HepG2 (cell line): Measurements from ENCODE around the gene BAIAP2L2. TPM values are rescaled to one million over a fixed set of nuclear protein-coding genes. Genes with fewer than 3 reads are reported as not detected.

ENCODE experiments used
- ATAC-seq: fragments of 200-7000 bp; cut with Tn5 transposase; 3 replicates; pipeline ENCODE4 v1.9.1; 2020; ENCODE audit warnings: mild to moderate bottlenecking, moderate library complexity
- BruUV-seq: library from RNA; stranded (reverse); fragments of 400-500 nt; replicated peaks from 2 replicates; lab custom pipeline; 2021; lab: Mats Ljungman, UMichigan
- CTCF ChIA-PET: fragments of 300-600 bp; formaldehyde crosslinking; extraction: SDS; loops from one replicate; lab custom pipeline; 2021; ENCODE audit warnings: low total read pairs, inconsistent platforms, low intra/inter-chr PET ratio; lab: Yijun Ruan, JAX
- POLR2A ChIA-PET: fragments of 350-600 bp; sonication (Branson Sonifier 250); formaldehyde crosslinking; loops from one replicate; lab custom pipeline; 2020; ENCODE audit warnings: antibody characterized with exemption, inconsistent platforms; lab: Yijun Ruan, JAX
- DNase-seq: peaks from one replicate; pipeline ENCODE4 v3.0.0-alpha.2; 2015; ENCODE audit warnings: low spot score
- FAIRE-seq: peaks from 3 replicates; lab custom pipeline; 2011; peaks lifted over from hg19 to GRCh38; lab: Jason Lieb, UNC
- H2AFZ ChIP-seq: one replicate; pipeline ENCODE4 v1.6.1; 2011; ENCODE audit warnings: low read length, inconsistent platforms
- H3K27ac ChIP-seq: fragments of 300-600 bp; 3 replicates; pipeline ENCODE4 v1.8.0; 2011; ENCODE audit warnings: mixed run types, mild to moderate bottlenecking, mixed read lengths, low read length, inconsistent platforms; ENCODE audit not compliant: insufficient read depth; ENCODE audit errors: extremely low read length
- H3K27me3 ChIP-seq, 2 experiments: fragments of 200-600 bp in 1 of 2; 2 replicates in 1 of 2; 3 replicates in 1 of 2; pipeline versions ENCODE4 v1.6.0 to v1.8.0; 2011; ENCODE audit warnings: low read length in 2 of 2, mild to moderate bottlenecking in 2 of 2, moderate library complexity in 2 of 2, inconsistent platforms in 1 of 2; ENCODE audit not compliant: insufficient read depth in 2 of 2, control insufficient read depth in 1 of 2
- H3K36me3 ChIP-seq, 2 experiments: fragments of 200-600 bp in 1 of 2; replicated peaks in 1 of 2; 2 replicates in 1 of 2; 3 replicates in 1 of 2; pipeline versions ENCODE4 v1.5.1 to v1.8.0; 2011; ENCODE audit warnings: low read length in 2 of 2, inconsistent platforms in 1 of 2; ENCODE audit not compliant: insufficient read depth in 2 of 2, control insufficient read depth in 1 of 2
- H3K4me1 ChIP-seq: 2 replicates; pipeline ENCODE4 v1.5.1; 2012; ENCODE audit warnings: low read length, inconsistent platforms; ENCODE audit not compliant: insufficient read depth
- H3K4me2 ChIP-seq: 2 replicates; pipeline ENCODE4 v1.6.0; 2011; ENCODE audit warnings: low read depth, low read length, inconsistent platforms
- H3K4me3 ChIP-seq, 3 experiments: fragments of 200-600 bp in 1 of 3; sonication (generic), shearing (Covaris generic) in 1 of 3; replicated peaks in 1 of 3; 2 replicates each; pipeline ENCODE4 v1.5.1; 2011 to 2016; ENCODE audit warnings: low read length in 3 of 3, inconsistent platforms in 2 of 3, low read depth in 2 of 3, mild to moderate bottlenecking in 2 of 3, control low read depth in 1 of 3, mixed read lengths in 1 of 3; ENCODE audit not compliant: insufficient read depth in 1 of 3
- H3K79me2 ChIP-seq: one replicate; pipeline ENCODE4 v1.6.1; 2011; ENCODE audit warnings: low read length, inconsistent platforms; ENCODE audit not compliant: insufficient read depth
- H3K9ac ChIP-seq: 2 replicates; pipeline ENCODE4 v1.6.0; 2011; ENCODE audit warnings: mild to moderate bottlenecking, low read depth, low read length, inconsistent platforms; ENCODE audit not compliant: insufficient read depth
- H3K9me3 ChIP-seq: 2 replicates; pipeline ENCODE4 v1.5.1; 2012; ENCODE audit warnings: mild to moderate bottlenecking, low read length
- H4K20me1 ChIP-seq: 2 replicates; pipeline ENCODE4 v1.6.0; 2011; ENCODE audit warnings: inconsistent platforms, mild to moderate bottlenecking, low read length, moderate library complexity; ENCODE audit not compliant: insufficient read depth
- ATF7-NPFF ChIP-seq: sonication (generic); formaldehyde crosslinking; IDR thresholded peaks from 2 replicates; pipeline ENCODE4 v1.8.1; 2023; ENCODE audit warnings: mild to moderate bottlenecking, low read depth, missing genetic modification reagents, moderate library complexity
- HNRNPL ChIP-seq: fragments of 200-400 bp; formaldehyde crosslinking; IDR thresholded peaks from 2 replicates; pipeline ENCODE4 v1.6.1; 2017; ENCODE audit warnings: mild to moderate bottlenecking, low read depth, low read length
- IRX3 ChIP-seq: sonication (generic); formaldehyde crosslinking; IDR thresholded peaks from 2 replicates; pipeline ENCODE4 v1.8.1; 2023; ENCODE audit warnings: mild to moderate bottlenecking, low read depth, missing genetic modification reagents, borderline replicate concordance
- NCOA1 ChIP-seq: sonication (generic); formaldehyde crosslinking; IDR thresholded peaks from 2 replicates; pipeline ENCODE4 v1.9.0; 2021; ENCODE audit warnings: missing genetic modification reagents
- RFX3 ChIP-seq: IDR thresholded peaks from 2 replicates; pipeline ENCODE4 v1.6.1; 2016; ENCODE audit warnings: missing biosample characterization, missing genetic modification reagents
- RNF2 ChIP-seq: fragments of 450-650 bp; conservative IDR thresholded peaks from 2 replicates; pipeline ENCODE4 v1.6.1; 2016; ENCODE audit warnings: low read depth
- WGBS: methylation state at CpG from one replicate; pipeline ENCODE4 v1.1.6; 2017; ENCODE audit warnings: low lambda C conversion rate; 5-methylcytosine and 5-hydroxymethylcytosine counted together
- in situ Hi-C: cut with HindIII; loops from 2 replicates; pipeline ENCODE4 v1.10.0; 2017; ENCODE audit warnings: low pct_unique_long_range_greater_than_20kb; ENCODE audit not compliant: extremely low pct_ligation_motif_present
- intact Hi-C: fragments of 100-400 bp; cut with micrococcal nuclease; formaldehyde crosslinking; loops from one replicate; pipeline ENCODE4 v1.10.0; 2022; ENCODE audit not compliant: unreplicated experiment
- polyA plus RNA-seq, 8 experiments: library from polyadenylated mRNA; depleted of rRNA in 3 of 8; stranded (reverse) in 7 of 8; unstranded in 1 of 8; fragments of >200 nt; fragmentation: Illumina TruSeq in 4 of 8; extraction: Trizol in 4 of 8; gene quantifications; 2 replicates each; pipeline versions ENCODE4 v1.2.1 to v1.2.3, GENCODE V29; 2011 to 2016; ENCODE audit warnings: low read depth in 4 of 8, missing spikeins in 1 of 8, mixed read lengths in 1 of 8; ENCODE audit not compliant: insufficient read depth in 1 of 8
- total RNA-seq, 5 experiments: library from RNA; depleted of rRNA; stranded (reverse); fragments of >200 nt; fragmentation: Illumina TruSeq; extraction: Trizol; gene quantifications; 2 replicates each; pipeline ENCODE4 v1.2.3, GENCODE V29; 2016; ENCODE audit warnings: low read depth in 1 of 5
- TF ChIP-seq, protein P1 (sequence below): sonication (generic); formaldehyde crosslinking; IDR thresholded peaks from 2 replicates; pipeline ENCODE4 v1.5.0; 2020; ENCODE audit warnings: missing genetic modification reagents
- TF ChIP-seq, protein P2 (sequence below): sonication (generic); formaldehyde crosslinking; IDR thresholded peaks from 2 replicates; pipeline ENCODE4 v1.4.0; 2020; ENCODE audit warnings: missing genetic modification reagents
- TF ChIP-seq, protein P3 (sequence below): sonication (generic); formaldehyde crosslinking; IDR thresholded peaks from 2 replicates; pipeline ENCODE4 v1.5.0; 2020; ENCODE audit warnings: mild to moderate bottlenecking, missing genetic modification reagents, moderate library complexity

Gene BAIAP2L2
- total and polyA plus RNA-seq, 2 of the 13 experiments (the other 11 are each of a cell fraction or from before 2014, with no cell fraction given) = 4.4 to 7.5 TPM

DNA sequence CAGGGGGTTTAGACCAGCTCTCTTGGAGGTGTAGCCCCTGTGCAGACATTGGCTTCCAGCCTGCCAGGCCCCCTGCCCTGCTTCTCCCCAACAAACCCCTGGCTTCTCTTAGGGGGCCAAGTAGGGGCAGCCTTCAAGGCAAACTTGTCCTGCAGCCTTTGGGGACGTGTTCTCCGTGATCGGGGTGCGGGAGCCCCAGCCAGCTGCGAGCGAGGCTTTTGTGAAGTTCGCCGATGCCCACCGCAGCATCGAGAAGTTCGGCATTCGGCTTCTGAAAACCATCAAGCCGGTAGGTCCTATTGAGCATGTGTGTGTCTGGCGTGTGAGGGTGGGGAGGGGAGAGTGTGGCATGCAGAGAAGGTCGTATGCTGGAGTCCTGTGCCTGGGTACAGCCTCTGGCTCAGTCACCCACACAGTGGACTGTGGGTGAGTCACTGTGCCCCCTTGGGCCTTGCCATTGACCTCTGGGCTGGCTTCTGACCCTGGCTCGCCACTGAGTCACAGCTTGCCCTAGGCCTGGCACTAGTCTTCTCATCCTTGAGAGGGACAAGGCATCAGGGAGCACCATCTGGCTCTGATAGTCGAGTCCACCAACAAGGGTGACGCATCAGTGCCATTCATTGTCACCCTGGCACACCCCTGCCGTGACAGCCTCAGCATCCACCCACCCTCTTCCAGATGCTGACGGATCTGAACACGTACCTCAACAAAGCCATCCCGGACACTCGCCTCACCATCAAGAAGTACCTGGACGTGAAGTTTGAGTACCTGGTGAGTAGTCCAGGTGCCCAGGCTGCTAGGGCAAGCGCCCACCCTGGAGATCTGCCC is 37.9 kb downstream of the BAIAP2L2 start:
- TF ChIP-seq HNRNPL (0 out of 2 replicates have a peak, but pooled peaks have one; percentile 35), RFX3 (CRISPR knock-in tag) (no peak)
- no peak overlapping the region for H3K4me3 ChIP-seq
- DNase-seq (no peak), FAIRE-seq (no peak), ATAC-seq (no peak)
- intact Hi-C loops (no loop called here), in situ Hi-C loops (no loop called here)
- CTCF ChIA-PET = no interaction called here
- no peaks in the 10 kb centered on the region for H3K79me2 ChIP-seq
- WGBS = 98% methylated on average over 14 of the region's 25 CpGs
- no peak overlapping the region for H2AFZ ChIP-seq
- H3K9ac ChIP-seq = no peak overlapping the region
- POLR2A ChIA-PET = no interaction called here
- peaks cover 14 to 27% of the 10 kb centered on the region in 2 experiments for H3K36me3 ChIP-seq
- H3K27ac ChIP-seq = no peak overlapping the region
- no peaks in the 10 kb centered on the region for H4K20me1 ChIP-seq
- H3K27me3 ChIP-seq = no peaks in the 10 kb centered on the region
- H3K4me2 ChIP-seq = no peak overlapping the region
- BruUV-seq = no TSS peak
- H3K9me3 ChIP-seq = no peaks in the 10 kb centered on the region
- H3K4me1 ChIP-seq = 0 out of 2 replicates have a peak, but pooled peaks cover 4% of the 10 kb centered on the region

DNA sequence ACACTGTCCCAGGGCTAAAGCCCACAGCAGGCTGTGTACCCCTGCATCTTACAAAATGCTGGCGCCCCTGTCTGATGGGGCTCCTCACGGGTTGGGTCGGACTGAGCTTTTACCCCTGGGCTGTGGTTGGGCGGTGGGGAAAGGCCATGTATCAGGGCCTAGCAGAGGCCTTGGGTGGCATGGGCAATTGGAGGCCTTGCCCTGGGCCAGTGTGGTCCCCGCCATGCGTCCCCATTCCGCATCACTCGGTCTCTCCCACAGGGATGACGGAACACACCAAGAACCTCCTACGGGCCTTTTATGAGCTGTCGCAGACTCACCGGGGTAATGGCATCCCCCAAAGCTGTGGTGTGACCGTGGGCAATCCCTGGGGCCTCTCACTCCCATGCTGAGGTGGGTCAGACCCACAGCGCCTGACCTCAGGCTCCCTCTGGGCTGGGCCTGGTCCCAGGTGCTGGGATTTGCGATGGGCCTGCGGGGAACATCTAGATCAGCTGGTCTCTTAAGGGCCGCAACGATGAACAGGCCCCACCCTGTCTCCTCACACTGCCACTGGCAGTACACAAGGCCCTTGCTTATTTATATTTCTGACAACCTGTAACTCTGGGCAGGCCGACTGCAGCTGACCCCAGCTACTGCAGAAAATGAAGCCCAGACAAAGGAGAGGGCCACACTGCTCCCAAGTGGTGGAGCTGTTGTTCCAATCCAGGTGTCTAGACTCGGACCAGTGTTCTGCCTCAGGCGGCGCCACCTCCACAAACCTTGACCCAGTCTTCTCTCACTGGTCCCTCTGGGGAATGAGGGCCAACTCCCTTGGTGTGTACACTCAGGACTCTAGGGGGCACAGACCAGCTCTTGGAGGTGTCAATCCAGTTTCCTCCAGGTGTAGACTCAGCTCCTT is 38.8 kb downstream of the BAIAP2L2 start:
- H3K27me3 ChIP-seq = no peaks in the 10 kb centered on the region
- intact Hi-C loops = no loop called here
- BruUV-seq = no TSS peak

More for the DNA sequence above, 38.8 kb downstream of the BAIAP2L2 start:
- DNase-seq = no peak
- H2AFZ ChIP-seq = no peak overlapping the region
- no peak overlapping the region for H3K4me3 ChIP-seq
- H4K20me1 ChIP-seq = no peaks in the 10 kb centered on the region
- no peak overlapping the region for H3K9ac ChIP-seq
- H3K4me1 ChIP-seq = 0 out of 2 replicates have a peak, but pooled peaks cover 5% of the 10 kb centered on the region
- no peak for FAIRE-seq
- no peaks in the 10 kb centered on the region for H3K79me2 ChIP-seq
- 95% methylated on average over 7 of the region's 22 CpGs for WGBS
- ATAC-seq = no peak
- POLR2A ChIA-PET = no interaction called here
- no peaks in the 10 kb centered on the region for H3K9me3 ChIP-seq
- TF ChIP-seq, protein P1, sequence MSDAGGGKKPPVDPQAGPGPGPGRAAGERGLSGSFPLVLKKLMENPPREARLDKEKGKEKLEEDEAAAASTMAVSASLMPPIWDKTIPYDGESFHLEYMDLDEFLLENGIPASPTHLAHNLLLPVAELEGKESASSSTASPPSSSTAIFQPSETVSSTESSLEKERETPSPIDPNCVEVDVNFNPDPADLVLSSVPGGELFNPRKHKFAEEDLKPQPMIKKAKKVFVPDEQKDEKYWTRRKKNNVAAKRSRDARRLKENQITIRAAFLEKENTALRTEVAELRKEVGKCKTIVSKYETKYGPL (CRISPR knock-in tag) = no peak
- TF ChIP-seq, protein P2, sequence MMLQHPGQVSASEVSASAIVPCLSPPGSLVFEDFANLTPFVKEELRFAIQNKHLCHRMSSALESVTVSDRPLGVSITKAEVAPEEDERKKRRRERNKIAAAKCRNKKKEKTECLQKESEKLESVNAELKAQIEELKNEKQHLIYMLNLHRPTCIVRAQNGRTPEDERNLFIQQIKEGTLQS (CRISPR knock-in tag) = no peak
- TF ChIP-seq RNF2 (no peak), ATF7-NPFF (CRISPR knock-in tag) (no peak), NCOA1 (CRISPR knock-in tag) (no peak), IRX3 (no peak)
- TF ChIP-seq, protein P3, sequence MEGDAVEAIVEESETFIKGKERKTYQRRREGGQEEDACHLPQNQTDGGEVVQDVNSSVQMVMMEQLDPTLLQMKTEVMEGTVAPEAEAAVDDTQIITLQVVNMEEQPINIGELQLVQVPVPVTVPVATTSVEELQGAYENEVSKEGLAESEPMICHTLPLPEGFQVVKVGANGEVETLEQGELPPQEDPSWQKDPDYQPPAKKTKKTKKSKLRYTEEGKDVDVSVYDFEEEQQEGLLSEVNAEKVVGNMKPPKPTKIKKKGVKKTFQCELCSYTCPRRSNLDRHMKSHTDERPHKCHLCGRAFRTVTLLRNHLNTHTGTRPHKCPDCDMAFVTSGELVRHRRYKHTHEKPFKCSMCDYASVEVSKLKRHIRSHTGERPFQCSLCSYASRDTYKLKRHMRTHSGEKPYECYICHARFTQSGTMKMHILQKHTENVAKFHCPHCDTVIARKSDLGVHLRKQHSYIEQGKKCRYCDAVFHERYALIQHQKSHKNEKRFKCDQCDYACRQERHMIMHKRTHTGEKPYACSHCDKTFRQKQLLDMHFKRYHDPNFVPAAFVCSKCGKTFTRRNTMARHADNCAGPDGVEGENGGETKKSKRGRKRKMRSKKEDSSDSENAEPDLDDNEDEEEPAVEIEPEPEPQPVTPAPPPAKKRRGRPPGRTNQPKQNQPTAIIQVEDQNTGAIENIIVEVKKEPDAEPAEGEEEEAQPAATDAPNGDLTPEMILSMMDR = 0 out of 2 replicates have a peak, but pooled peaks have one; percentile 8
- H3K36me3 ChIP-seq = peaks cover 15 to 27% of the 10 kb centered on the region in 2 experiments
- no peak overlapping the region for H3K4me2 ChIP-seq
- CTCF ChIA-PET = no interaction called here
- in situ Hi-C loops = no loop called here
- no peak overlapping the region for H3K27ac ChIP-seq
